Activated T-cell treated with anti-CD3 and anti-CD28 coated beads for 4 hours (primary cell): Measurements from ENCODE around the gene UTRN.

Experiments used
- DNase-seq: peaks from one replicate; pipeline ENCODE4 v3.0.0-alpha.2; 2020

Gene UTRN

DNA sequence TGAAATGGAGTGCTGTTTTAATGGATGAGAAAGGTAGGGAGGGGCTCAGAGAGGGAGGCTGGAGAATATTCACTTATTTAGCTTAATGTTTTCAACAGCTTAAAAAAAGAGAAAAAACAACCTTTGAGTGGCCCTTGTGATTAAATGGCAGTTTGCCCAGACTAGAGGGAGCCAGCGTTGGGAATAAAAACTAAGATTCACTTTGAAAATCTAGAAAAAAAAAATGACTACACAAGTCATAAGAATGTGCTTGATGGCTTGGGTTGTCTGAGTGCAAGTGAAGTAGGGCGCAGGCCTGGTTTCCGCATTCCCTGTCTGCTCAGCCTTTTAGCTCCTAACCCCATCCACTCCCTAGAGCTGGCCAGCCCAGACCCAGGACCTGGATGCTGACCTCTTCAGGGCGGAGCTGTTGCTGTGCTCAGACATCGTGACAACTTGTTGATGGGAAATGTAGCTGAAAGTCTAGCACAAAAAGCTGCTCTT is 28.9 kb downstream of the UTRN start:
- DNase-seq = no peak

DNA sequence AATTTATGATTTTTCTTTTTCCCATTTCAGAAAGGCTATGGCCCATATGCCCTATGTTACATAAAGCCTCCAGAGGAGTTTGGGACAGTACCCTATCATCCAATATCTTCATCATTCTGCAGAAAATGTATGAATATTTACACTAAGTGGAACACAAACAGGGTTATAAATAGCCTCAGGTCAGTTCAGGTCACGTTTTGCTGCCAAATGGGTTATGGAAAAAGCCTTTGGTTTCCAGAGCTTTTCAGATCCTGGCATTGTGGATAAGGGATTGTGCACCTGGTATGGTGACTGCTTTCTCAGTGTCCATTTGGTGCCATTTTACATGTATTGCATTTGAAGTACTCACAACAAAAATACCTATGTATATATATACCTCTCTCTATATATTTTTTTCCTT is 29.4 kb downstream of the UTRN start:
- DNase-seq = no peak

DNA sequence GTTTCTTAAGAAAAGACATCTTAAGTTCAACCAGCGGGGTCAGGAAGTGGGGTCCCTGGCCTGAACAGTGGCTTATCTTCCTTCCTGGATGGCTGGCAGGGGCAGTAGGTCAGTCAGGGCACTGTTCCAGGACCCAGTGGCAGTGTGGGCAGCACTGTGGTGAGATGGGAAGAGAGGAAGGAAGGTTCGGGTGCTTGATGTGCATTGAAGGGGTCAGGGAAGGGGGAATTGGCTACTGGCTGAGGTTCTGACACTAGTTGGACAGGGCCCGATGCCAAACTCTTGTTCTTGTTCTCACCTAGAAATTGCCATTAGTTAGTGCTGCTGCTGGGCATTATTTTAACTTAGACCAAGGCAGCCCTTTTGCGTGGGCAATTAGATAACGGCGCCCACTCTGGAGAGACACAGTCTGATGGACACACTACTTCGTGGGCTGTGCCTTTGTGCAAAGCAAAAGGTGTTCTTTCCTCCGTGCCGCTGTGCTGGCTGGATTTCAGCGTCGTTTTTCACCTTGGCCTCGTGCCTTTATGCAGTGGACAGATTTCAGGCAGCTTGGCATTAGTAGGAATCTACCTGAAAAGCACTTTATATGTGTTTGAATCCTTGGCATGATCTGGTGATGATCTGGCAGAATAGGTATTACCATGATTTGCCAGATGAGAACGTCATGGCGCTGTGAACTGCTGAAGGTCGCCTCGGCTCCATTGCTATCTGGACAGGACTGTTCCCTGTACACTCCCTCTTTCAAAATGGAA is 30.3 kb downstream of the UTRN start:
- DNase-seq = no peak

DNA sequence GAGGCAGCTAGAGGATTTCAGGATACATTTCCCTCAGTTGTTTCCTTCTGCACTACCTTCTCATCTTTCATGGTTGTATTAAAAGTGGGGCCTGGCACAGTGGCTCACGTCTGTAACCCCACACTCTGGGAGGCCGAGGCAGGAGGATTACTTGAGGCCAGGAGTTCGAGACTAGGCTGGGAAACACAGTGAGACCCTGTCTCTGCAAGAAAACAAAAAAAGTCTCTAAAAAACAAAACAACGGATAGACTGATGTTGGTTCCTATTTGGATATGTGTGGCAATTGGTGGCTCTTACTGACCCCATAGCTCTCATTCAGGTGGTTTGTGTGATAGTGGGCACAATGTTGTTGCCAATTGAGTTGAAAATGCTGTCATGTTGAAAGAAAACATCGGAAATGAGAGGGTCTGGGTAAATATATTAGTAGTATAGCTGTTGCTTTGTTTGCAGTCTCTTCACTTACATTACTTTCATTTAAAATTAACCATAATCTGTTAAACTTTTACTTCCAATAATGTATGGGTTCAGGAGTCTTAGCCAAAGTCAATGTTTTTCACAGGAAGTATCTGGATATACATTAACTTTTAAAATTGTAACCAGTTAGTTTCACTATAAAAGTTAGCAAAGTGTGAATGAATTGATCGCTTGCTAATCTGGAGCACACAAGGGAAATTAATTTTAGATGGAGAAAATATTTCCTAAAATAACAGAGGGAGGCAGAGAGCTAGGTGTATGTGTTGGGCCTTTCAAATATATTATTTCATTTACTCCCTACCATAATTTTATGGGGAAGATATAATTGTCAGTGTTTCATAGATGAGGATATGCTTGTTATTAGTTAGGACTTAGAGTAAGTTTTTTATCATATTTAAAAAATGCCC is 31.1 kb downstream of the UTRN start:
- no peak for DNase-seq

DNA sequence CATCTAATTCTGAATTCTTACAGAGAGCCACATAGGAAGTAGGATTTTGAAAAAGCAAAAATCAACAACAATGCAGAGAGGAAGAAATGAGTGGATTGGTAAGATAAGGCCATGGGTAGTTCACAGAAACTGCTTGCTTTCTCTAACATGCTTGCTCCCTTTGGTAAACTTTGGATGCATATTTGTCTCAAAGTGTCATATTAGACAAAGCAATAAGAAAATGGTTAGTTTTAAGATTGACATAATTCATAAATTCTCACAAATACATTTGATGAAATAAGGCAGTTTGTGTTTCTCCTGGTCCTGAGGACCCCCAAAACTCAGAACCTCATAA is 31.7 kb downstream of the UTRN start:
- DNase-seq = no peak

DNA sequence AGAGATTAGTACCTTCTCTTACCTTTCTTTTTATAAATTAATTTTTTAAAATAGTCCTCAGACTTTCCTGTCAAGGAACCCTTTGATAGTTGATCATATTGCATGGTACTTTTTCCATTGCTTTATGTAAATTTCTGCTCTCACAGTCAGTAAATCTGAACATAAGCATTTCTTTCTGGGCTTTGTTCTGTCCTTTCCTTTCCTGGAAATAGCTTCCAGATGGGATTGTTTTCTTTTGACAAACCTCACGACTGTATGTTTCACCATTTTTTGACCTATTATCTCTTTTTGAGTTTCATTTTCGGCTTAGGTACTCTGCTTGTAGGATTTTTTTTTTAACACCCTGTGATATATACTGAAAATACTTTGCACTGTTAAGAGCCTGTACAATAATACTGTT is 32.6 kb downstream of the UTRN start:
- no peak for DNase-seq

DNA sequence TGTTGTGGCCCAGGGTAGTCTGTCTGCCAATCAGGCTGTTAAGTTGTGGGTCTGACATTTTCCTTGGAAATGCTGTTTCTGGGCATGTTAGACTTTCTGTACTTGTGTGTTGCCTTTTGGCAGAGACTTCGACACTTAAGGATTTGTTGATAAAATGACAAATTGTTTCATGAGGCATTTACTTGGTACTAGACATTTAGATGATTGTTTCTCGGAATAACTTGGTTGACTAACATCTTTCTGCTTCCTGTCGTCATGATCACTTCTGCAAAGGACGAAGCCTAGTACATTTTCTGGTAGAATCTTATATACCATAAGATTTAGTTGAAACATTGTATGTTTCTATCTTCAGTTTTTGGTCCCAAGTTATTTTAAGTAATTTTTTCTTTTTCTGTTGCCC is 34.1 kb downstream of the UTRN start:
- no peak for DNase-seq

DNA sequence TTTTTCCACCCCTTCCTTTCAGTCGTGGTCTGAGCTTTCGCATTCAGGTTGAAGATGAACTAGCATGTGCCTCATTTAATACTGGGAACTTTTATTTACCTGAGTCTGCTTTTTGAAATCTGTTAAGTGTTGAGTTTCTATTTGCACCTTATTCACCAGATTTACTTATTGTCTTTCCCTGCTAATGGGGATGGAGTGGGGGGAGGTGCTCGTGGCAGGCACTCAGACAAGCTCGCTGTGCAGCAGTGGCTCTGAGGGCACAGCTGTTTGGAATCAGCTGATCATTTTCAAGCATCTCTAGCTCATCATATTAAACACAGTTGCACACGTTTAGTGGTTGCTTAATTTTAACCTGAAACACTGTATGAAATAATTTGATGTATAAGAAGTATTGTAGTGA is 35.6 kb downstream of the UTRN start:
- DNase-seq = no peak

DNA sequence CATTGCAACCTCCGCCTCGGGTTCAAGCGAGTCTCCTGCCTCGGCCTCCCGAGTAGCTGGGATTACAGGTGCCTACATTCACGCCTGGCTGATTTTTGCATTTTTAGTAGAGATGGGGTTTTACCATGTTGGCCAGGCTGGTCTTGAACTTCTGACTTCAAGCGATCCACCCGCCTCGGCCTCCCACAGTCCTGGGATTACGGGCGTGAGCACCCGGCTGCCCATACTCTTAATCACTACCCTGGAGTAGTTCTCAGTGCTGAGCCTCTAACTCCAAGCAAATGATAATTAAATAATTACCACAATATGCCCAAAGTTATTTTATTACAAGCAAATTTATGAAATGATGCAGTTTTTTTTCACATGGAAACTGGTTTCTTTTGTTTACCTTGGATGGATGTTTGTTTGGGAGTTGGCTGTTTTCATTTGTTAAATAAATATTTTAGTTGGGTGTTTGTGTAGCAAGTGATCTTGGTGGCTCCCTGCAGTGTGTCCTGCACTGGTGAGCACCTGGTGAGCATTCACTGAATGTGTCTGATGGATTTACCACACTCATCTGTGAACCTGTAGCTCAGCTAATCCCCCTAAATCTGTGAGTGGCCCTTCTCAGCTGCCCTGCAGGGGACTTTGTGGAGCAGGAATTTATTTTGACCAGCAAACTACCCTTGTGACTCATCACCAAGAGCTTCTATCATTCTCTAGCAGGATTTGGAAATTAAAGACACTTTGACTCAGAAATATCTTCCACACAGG is 36.9 kb downstream of the UTRN start:
- DNase-seq = no peak

DNA sequence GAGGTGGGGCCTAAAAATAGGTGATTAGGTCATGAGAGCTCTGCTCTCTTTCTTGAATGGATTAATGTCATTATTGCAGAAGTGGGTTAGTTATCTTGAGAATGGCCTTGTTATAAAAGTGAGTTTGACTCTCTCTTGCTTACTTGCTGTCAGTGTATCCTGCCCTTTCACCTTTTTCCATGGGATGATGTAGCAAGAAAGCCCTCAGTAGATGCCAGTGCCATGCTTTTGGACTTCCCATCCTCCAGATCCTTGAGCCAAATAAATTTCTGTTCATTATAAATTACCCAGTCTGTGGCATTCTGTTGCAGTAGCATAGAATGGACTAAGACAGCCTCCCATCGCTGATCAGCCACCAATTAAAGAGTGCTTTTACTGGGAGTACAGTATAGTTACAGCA is 40.1 kb downstream of the UTRN start:
- DNase-seq = no peak

DNA sequence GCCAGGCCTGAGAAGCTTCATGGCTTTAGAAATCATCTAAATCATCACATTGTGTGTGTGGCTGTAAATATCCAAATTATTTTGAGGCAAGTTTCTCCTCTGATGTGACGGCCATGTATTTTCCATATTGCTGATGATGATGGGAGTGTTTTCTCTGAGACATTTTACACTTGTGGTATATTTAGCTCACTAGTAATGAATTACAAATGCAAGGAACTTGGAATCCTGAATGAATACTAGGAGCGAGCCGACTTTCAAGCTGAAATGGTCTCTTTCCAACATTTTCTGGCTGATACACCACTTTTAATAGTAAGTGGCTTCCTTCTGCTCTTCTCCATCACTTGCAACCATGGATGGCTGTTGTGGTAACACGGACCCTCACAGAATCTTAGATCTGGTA is 41.3 kb downstream of the UTRN start:
- no peak for DNase-seq

DNA sequence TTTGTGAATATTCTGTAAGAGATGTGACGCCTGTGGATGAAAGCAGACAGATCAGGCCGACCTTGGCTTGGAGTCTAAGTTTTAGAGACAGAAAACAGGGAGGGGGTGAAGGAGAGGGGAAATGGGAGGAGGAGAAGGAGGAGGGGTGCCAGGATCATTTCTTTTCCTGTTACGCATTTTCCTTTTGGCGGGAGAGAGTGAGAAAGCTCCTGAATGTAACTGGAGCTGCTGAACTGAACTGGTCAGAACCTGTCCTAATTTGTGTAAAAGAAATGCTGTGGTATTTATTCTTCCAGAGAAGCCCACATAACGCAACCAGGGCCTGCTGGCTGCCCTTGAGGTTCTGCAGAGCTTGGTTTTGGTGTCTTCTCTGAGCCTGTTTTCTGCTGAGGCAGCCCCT is 41.9 kb downstream of the UTRN start:
- no peak for DNase-seq

DNA sequence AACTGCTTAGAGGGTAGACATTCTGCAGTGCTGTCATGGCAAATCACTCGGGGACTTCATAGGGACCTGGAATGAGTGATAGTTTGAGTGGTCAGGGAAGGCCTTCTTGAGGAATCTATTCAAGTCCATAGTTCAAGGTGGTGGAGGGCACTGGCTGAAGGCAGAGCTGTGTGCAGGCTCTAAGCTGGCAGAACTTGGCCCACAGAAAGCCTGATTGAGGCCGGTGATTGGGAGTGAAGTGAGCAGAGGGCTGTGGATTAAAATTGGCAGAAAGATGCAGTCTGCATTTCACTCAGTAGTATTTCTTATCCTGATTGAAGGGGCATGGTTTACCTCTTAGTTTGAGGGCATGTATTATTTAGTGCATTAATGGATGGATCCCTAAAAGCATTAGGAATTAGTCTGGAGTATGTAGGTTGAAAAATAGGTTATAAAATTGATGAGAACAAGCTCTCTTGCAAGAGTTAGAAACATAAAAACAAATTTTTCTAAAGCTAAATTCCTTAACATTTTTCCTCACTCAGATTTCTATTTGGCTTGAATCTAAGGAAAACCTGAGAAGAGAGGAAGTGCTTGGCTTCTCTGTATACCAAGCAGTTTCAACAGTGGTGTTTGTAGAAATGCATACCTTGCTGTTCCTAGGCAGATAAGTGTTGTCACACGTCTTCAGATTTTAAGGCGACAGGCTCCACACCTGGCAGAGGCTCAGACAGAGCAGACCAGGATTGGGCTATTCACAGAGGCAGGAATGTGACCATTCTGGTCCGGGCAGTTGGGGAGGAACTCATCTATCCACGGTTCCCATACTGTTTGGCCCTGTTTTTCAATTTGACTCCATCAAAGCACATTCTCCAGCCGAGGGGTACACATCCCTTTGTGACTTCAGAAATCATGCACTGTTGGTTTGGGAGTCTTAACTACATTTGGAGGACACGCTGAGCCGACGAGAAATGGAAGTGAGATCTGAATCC is 45.2 kb downstream of the UTRN start:
- DNase-seq = no peak

DNA sequence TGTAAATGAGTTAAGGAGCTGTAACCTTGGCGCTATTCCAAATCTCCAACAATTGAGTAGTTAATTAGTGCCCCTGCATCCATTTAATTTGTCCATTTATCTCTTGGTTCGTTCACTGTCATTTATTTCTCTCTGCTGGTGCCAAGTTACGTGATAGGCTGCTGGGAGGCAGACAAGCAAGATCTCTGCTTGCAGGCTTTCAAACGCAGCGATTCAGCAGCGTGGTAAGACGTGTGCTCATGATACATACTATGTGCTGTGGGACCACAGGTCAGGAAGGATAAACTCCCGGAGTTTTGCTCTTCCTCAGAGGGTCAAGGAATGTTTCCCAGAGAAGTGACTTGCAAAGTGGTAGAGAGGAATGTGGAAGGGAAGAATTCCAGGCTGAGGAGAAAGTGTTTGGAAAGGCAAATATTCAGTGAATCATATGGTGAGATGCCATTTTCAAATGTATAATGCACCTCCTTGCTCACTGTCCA is 46.4 kb downstream of the UTRN start:
- DNase-seq = no peak

DNA sequence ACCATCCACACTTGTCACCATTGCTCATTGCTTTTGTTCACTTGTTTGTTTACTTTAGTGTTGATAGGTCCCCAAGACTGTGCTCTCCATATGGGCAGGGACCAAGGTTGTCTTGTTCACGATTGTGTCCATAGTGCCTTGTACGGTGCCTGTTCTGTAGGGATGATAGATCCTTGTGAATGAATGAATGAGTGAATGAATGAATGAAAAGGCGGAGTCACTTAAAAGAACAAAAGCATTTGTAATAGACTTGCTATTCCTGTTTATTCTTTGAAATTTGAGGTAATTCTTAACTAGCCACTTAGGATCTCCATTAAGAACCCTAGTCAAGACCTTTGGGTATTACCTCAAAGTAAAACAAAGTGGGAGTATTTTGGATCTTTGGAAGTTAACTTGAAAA is 47.0 kb downstream of the UTRN start:
- DNase-seq = no peak

DNA sequence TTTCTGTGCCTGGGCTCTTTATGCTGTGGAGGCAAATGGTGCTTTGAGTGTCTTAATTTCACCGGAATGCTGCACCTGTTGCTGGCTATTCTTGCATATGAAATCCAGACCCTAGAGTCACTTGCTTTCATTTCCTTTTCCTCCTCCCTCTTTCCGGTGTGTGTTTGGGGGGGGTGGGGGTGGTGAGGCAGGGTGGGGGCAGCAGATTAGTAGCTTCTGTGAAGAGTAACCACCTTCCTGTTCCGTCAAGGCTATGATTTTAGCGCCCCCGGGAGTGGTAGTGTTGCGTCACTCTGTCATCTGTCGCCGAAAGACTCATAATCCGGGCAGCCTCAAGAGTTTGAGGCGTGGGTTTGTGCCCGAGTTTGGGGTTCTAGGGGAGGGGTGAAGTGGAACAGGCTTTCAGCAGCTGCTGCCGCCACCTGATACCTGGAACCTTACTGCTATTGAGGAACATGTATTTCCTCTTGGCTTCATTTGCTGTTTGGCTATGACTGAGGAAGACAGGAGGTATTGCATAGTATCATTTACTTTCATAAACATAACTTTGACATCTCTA is 49.1 kb downstream of the UTRN start:
- peak; percentile 60 for DNase-seq
